ENCODE results near the gene VHLL.

The VHLL gene

GRCh38 chr1:156289857-156290256 is 9.2 kb downstream of the VHLL start:
- H3K4me3 ChIP-seq (ENCODE audit: low read depth, low read length) = no peak overlapping the region
- no peak for TF ChIP-seq CTCF (IDR thresholded peaks at IDR 0.05; ENCODE audit: low read depth, low read length)

- no peak overlapping the region for H3K4me3 ChIP-seq (ENCODE audit: low read depth, low read length)
- no peak for TF ChIP-seq CTCF (IDR thresholded peaks at IDR 0.05; ENCODE audit: low read depth, low read length)
Observed at GRCh38 chr1:156286061-156286460, 13.0 kb downstream of the VHLL start.

GRCh38 chr1:156285437-156285836 is 13.7 kb downstream of the VHLL start:
- H3K4me3 ChIP-seq (ENCODE audit: low read depth, low read length) = no peak overlapping the region
- TF ChIP-seq CTCF (IDR thresholded peaks at IDR 0.05; ENCODE audit: low read depth, low read length) = no peak

GRCh38 chr1:156284757-156285156 is 14.3 kb downstream of the VHLL start:
- TF ChIP-seq CTCF (IDR thresholded peaks at IDR 0.05; ENCODE audit: low read depth, low read length) = no peak
- H3K4me3 ChIP-seq (ENCODE audit: low read depth, low read length) = no peak overlapping the region

- TF ChIP-seq CTCF (IDR thresholded peaks at IDR 0.05; ENCODE audit: low read depth, low read length) = no peak
- peak within 1 kb of the TSS; percentile 95 for H3K4me3 ChIP-seq (ENCODE audit: low read depth, low read length)
Observed at GRCh38 chr1:156284112-156284511, 15.0 kb downstream of the VHLL start, which contains the start of gene TMEM79. TSS of gene TMEM79 (plus strand) at chr1:156284325. CDS start at chr1:156285227, 902 bp downstream.

- H3K4me3 ChIP-seq (ENCODE audit: low read depth, low read length) = peak overlapping the region; percentile 95
- no peak for TF ChIP-seq CTCF (IDR thresholded peaks at IDR 0.05; ENCODE audit: low read depth, low read length)
Observed at GRCh38 chr1:156283521-156283920, 15.6 kb downstream of the VHLL start.

- peak within 1 kb of the TSS; percentile 95 for H3K4me3 ChIP-seq (ENCODE audit: low read depth, low read length)
- TF ChIP-seq CTCF (IDR thresholded peaks at IDR 0.05; ENCODE audit: low read depth, low read length) = no peak
Observed at GRCh38 chr1:156282479-156283222, 16.5 kb downstream of the VHLL start, which contains the start of gene SMG5. TSS of gene SMG5 (minus strand) at chr1:156282825. CDS start at chr1:156282680, 145 bp downstream.

Data from WI38 (cell line).